Measurements from ENCODE around the gene MYO19.

MYO19 gene

DNA sequence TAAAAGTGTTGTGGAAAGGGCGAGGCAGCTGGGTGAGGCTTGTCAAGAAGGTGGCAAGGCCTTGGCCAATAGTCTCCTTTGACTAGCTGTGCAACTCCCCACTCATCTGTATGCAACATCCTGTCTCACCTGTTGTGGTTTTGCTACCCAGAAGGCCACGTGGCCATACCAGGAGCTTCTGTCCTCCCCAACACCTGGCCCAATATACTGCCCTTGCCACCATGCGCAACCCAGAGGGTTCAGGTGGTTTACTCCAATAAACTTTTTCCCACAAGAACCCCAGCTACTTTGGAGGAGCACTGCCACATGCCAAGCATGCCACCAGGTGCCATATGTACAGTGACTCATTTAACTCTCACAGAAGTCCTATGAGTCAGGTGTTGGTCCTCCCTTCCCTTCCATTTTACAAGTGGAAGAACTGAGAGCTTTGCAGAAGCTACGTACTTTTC, 10.2 kb downstream of the MYO19 start:
- TF ChIP-seq CTCF (IDR thresholded peaks at IDR 0.05; ENCODE audit: control extremely low read depth, extremely low read depth, low read depth, missing control alignments): no peak
- no peak for DNase-seq (ENCODE audit: extremely low spot score)
- ChIA-PET CTCF (interaction anchor here (0.8 to 3.3 kb wide), 3 partner anchors 9 to 23 kb away, joined by 3 to 14 read pairs (median 3); partner anchors contain the start of genes MYO19 and PIGW), POLR2A (interaction anchor here (0.9 to 1.0 kb wide), 2 partner anchors 11 to 20 kb away, joined by 3 read pairs; partner anchors contain the start of gene GGNBP2)

DNA sequence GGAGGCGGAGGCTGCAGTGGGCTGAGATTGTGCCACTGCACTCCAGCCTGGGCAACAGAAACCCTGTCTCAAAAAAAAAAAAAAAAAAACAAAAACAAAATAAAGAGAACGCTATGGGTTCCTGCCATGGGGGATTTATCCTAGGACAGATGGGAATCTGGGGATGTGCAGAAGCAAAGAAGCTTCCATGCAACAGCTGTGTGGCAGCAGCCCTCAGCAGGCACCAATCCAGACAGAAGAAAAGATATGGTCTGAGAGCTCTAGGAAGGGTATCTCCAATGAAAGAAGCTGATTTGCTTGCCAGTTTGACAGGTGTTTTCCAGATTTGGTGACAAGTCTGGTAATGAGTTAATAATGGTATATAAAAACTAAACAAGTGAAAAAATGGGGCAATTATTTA, 11.6 kb downstream of the MYO19 start:
- TF ChIP-seq CTCF (IDR thresholded peaks at IDR 0.05; ENCODE audit: control extremely low read depth, extremely low read depth, low read depth, missing control alignments): no peak
- ChIA-PET POLR2A (interaction anchor here (0.6 kb wide), 1 partner anchor 718 kb away, joined by 3 read pairs; no protein-coding TSS in a partner anchor), CTCF (interaction anchor here (3.3 kb wide), 1 partner anchor 11 kb away, joined by 14 read pairs; the partner anchor contains the start of genes MYO19 and PIGW)

GRCh38 chr17:36515837-36516236, 18.8 kb downstream of the MYO19 start:
- TF ChIP-seq CTCF (IDR thresholded peaks at IDR 0.05; ENCODE audit: control extremely low read depth, extremely low read depth, low read depth, missing control alignments): no peak
- CTCF ChIA-PET: interaction anchor here (0.6 to 1.5 kb wide), 2 partner anchors 9 to 724 kb away, joined by 3 read pairs; no protein-coding TSS in a partner anchor
- no peak for DNase-seq (ENCODE audit: extremely low spot score)
- POLR2A ChIA-PET: interaction anchor here (0.6 kb wide), 1 partner anchor 1264 kb away, joined by 7 read pairs; no protein-coding TSS in a partner anchor

More for the DNA sequence above, 11.6 kb downstream of the MYO19 start:
- no peak for DNase-seq (ENCODE audit: extremely low spot score)

- no peak for TF ChIP-seq CTCF (IDR thresholded peaks at IDR 0.05; ENCODE audit: control extremely low read depth, extremely low read depth, low read depth, missing control alignments)
- ChIA-PET POLR2A (no interaction called here), CTCF (interaction anchor here (0.8 to 1.5 kb wide), 4 partner anchors 9 to 32 kb away, joined by 3 read pairs; partner anchors contain the start of genes MYO19 and PIGW)
- no peak for DNase-seq (ENCODE audit: extremely low spot score)
Measured at GRCh38 chr17:36514856-36515255, 19.8 kb downstream of the MYO19 start.

DNA sequence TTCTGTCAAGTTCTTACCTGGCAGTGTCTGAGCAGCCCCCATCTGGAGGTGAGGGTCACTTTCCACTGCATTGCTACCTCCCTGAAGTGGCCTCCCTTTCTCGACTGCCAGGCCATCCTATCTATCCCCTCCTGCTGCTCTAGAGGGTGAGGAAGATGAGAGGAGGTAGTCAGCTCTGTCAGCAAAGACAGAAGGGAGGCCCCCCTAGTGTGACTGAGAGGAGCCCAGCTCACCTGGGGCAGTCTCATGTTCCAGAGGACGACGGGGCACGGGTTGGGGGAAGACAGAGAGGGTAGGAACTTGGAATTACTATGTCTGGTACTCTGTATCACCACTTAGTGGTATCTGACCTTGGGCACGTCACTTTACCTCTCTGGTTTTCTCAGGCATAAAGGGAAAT, 22.0 kb downstream of the MYO19 start:
- POLR2A ChIA-PET: no interaction called here
- CTCF ChIA-PET: no interaction called here
- no peak for DNase-seq (ENCODE audit: extremely low spot score)
- TF ChIP-seq CTCF (IDR thresholded peaks at IDR 0.05; ENCODE audit: control extremely low read depth, extremely low read depth, low read depth, missing control alignments): no peak

- POLR2A ChIA-PET: no interaction called here
- no peak for DNase-seq (ENCODE audit: extremely low spot score)
- TF ChIP-seq CTCF (IDR thresholded peaks at IDR 0.05; ENCODE audit: control extremely low read depth, extremely low read depth, low read depth, missing control alignments): no peak
- CTCF ChIA-PET: no interaction called here
Measured at GRCh38 chr17:36511216-36511615, 23.5 kb downstream of the MYO19 start.

All from GM10248 (cell line).